Stomach (tissue), 9 donors: ENCODE measurements around the gene RBM27. TPM values are rescaled to one million over a fixed set of nuclear protein-coding genes. Genes with fewer than 3 reads are reported as not detected.
A peak's percentile ranks its signal among the peaks of the same experiment; 100 is the strongest.

Experiments used
- DNase-seq, 2 donors: peaks; one replicate each; pipeline versions ENCODE4 v3.0.0 to v3.0.0-alpha.2; 2013 to 2019
- H3K27ac ChIP-seq, 5 donors: fragments of 200-600 bp in 4 of 5; sonication (generic) in 4 of 5; one replicate each; pipeline ENCODE4 v1.5.1; 2013 to 2019; ENCODE audit warnings: mild to moderate bottlenecking in 1 of 5, moderate library complexity in 1 of 5
- H3K27me3 ChIP-seq, 3 donors: fragments of 200-600 bp; sonication (generic); one replicate each; pipeline ENCODE4 v1.5.1; 2017 to 2019; ENCODE audit warnings: mixed run types in 1 of 3
- H3K36me3 ChIP-seq, 4 donors: fragments of 200-600 bp; sonication (generic); 1 replicate in 3 of 4; 2 replicates in 1 of 4; pipeline ENCODE4 v1.5.1; 2016 to 2019
- H3K4me1 ChIP-seq, 4 donors: fragments of 200-600 bp; sonication (generic); one replicate each; pipeline ENCODE4 v1.5.1; 2016 to 2019
- H3K4me3 ChIP-seq, 4 donors: fragments of 200-600 bp; sonication (generic) in 3 of 4; one replicate each; pipeline ENCODE4 v1.5.1; 2016 to 2019; ENCODE audit warnings: mild to moderate bottlenecking in 1 of 4
- H3K9me3 ChIP-seq, 4 donors: fragments of 200-600 bp; sonication (generic); one replicate each; pipeline ENCODE4 v1.5.1; 2016 to 2019
- EP300 ChIP-seq: sonication (generic); formaldehyde crosslinking; IDR thresholded peaks from one replicate; pipeline ENCODE4 v1.6.1; 2017; ENCODE audit warnings: antibody characterized with exemption
- POLR2A ChIP-seq, 4 donors: fragments of 450-650 bp; IDR thresholded peaks; one replicate each; pipeline ENCODE4 v1.6.1; 2016; ENCODE audit warnings: antibody characterized with exemption in 4 of 4, control low read depth in 2 of 4, mild to moderate bottlenecking in 1 of 4, moderate library complexity in 1 of 4
- POLR2AphosphoS5 ChIP-seq, 3 donors: sonication (generic); formaldehyde crosslinking; IDR thresholded peaks; one replicate each; pipeline ENCODE4 v1.6.1; 2016; ENCODE audit warnings: antibody characterized with exemption in 3 of 3
- WGBS, 5 donors: extraction: QIAGEN DNeasy Blood & Tissue Kit in 3 of 5; methylation state at CpG; one replicate each; pipeline versions ENCODE4 v1.1.5 to v1.1.7; 2013 to 2018; 5-methylcytosine and 5-hydroxymethylcytosine counted together
- intact Hi-C: fragments of 100-400 bp; cut with DNase I; formaldehyde crosslinking; loops from one replicate; pipeline ENCODE4 v1.15.1; 2023; ENCODE audit warnings: low total_unique reads
- polyA plus RNA-seq, 3 donors: library from polyadenylated mRNA; stranded (reverse); fragments of 200-250 nt; gene quantifications; one replicate each; pipeline ENCODE4 v1.2.3, GENCODE V29; 2013
- total RNA-seq, 5 donors: library from RNA; depleted of rRNA; stranded (reverse); fragments of >200 nt; gene quantifications; one replicate each; pipeline versions ENCODE4 v1.1.0 to v1.2.3, GENCODE V29; 2014 to 2016
- TF ChIP-seq, protein P1 (sequence below), 7 experiments: fragments of 450-650 bp in 4 of 7; fragments of 200-600 bp in 3 of 7; sonication (generic) in 3 of 7; IDR thresholded peaks; one replicate each; pipeline ENCODE4 v1.5.1; 2016 to 2019; ENCODE audit warnings: antibody characterized with exemption in 7 of 7, control low read depth in 2 of 7, mild to moderate bottlenecking in 1 of 7
- donor health status: healthy with polysubstance abuse.
- donor health status: Bipolar disorder and iron deficiency.
- donor health status: healthy.

Gene RBM27
- total and polyA plus RNA-seq, 8 donors = 4.2 to 47.2 (median 6.9) TPM; not detected in 1

DNA sequence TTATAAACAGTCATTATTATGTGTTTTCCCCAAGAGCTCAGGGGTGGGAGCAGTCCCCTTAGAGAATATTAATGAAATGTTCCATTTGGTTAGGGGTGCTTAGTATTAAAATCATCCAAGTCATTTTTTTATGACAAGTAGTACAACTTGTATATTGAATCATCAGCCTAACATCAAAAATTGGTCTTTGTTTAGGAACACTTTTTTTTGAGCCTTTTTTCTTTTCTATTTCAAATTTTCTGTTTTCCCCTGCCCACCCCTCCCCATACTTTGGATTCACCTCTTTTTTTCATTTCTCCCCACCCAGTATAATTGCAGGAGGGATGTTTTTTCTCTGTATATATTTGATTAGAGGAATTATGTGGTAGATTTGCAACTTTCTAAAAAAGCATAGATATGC, 25.8 kb downstream of the RBM27 start:
- no peak for DNase-seq

DNA sequence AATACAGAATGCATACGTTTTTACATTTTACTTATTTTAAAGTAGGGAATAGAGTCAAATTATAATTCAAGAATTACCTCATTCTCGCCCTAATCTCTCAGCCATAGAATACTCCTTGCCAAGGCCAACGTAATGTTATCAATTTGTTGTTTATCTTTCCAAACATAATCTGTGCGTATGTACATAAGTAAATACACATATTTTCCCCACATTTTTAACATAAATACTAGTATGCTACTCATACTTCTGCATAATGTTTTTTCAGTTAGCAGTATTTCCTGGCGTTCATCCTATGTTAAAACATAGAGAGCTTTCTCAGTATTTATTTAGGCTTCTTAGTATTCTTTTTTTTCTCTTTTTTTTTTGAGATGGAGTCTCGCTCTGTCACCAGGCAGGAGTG, 28.8 kb downstream of the RBM27 start:
- intact Hi-C loops = no loop called here
- Histone ChIP-seq H3K4me1 (peaks cover 0 to 15% (median 5%) of the 10 kb centered on the region in 4 donors), H3K27ac (no peak overlapping the region), H3K9me3 (no peaks in the 10 kb centered on the region), H3K4me3 (no peak overlapping the region), H3K27me3 (no peaks in the 10 kb centered on the region), H3K36me3 (peaks cover 34 to 96% (median 90%) of the 10 kb centered on the region in 4 donors)
- WGBS, 5 donors = 38 to 66% (median 50%) methylated on average over 6 of the region's 6 CpGs
- TF ChIP-seq, protein P1, sequence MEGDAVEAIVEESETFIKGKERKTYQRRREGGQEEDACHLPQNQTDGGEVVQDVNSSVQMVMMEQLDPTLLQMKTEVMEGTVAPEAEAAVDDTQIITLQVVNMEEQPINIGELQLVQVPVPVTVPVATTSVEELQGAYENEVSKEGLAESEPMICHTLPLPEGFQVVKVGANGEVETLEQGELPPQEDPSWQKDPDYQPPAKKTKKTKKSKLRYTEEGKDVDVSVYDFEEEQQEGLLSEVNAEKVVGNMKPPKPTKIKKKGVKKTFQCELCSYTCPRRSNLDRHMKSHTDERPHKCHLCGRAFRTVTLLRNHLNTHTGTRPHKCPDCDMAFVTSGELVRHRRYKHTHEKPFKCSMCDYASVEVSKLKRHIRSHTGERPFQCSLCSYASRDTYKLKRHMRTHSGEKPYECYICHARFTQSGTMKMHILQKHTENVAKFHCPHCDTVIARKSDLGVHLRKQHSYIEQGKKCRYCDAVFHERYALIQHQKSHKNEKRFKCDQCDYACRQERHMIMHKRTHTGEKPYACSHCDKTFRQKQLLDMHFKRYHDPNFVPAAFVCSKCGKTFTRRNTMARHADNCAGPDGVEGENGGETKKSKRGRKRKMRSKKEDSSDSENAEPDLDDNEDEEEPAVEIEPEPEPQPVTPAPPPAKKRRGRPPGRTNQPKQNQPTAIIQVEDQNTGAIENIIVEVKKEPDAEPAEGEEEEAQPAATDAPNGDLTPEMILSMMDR (IDR thresholded peaks at IDR 0.05) = no peak
- no peak for TF ChIP-seq POLR2A (IDR thresholded peaks at IDR 0.05)
- TF ChIP-seq POLR2AphosphoS5 (IDR thresholded peaks at IDR 0.05) = no peak
- no peak for TF ChIP-seq EP300
- no peak for DNase-seq

More for the DNA sequence above, 25.8 kb downstream of the RBM27 start:
- Histone ChIP-seq H3K4me1 (peaks cover 0 to 15% (median 5%) of the 10 kb centered on the region in 4 donors), H3K36me3 (peaks cover 29 to 98% (median 88%) of the 10 kb centered on the region in 4 donors), H3K27me3 (no peaks in the 10 kb centered on the region), H3K9me3 (no peaks in the 10 kb centered on the region), H3K4me3 (no peak overlapping the region), H3K27ac (no peak overlapping the region)
- intact Hi-C loops = no loop called here
- TF ChIP-seq, protein P1 (IDR thresholded peaks at IDR 0.05) = no peak
- TF ChIP-seq POLR2A (IDR thresholded peaks at IDR 0.05) = no peak
- no peak for TF ChIP-seq POLR2AphosphoS5 (IDR thresholded peaks at IDR 0.05)
- no peak for TF ChIP-seq EP300

GRCh38 chr5:146233441-146233840, 30.0 kb downstream of the RBM27 start:
- no peaks in the 10 kb centered on the region for H3K9me3 ChIP-seq
- no peak overlapping the region for H3K4me3 ChIP-seq
- H3K27me3 ChIP-seq = no peaks in the 10 kb centered on the region
- H3K4me1 ChIP-seq = peaks cover 0 to 15% (median 5%) of the 10 kb centered on the region in 4 donors
- peaks cover 45 to 100% (median 96%) of the 10 kb centered on the region in 4 donors for H3K36me3 ChIP-seq
- no peak overlapping the region for H3K27ac ChIP-seq
- intact Hi-C loops = no loop called here
- WGBS, 5 donors = 61 to 84% (median 69%) methylated on average over 5 of the region's 5 CpGs
- no peak for TF ChIP-seq POLR2A (IDR thresholded peaks at IDR 0.05)
- TF ChIP-seq EP300 = no peak
- TF ChIP-seq, protein P1 (IDR thresholded peaks at IDR 0.05) = no peak
- no peak for TF ChIP-seq POLR2AphosphoS5 (IDR thresholded peaks at IDR 0.05)
- peak in 1 of 2 donors; percentile 33 for DNase-seq

GRCh38 chr5:146238973-146239372, 35.6 kb downstream of the RBM27 start:
- Histone ChIP-seq H3K36me3 (peaks cover 25 to 96% (median 75%) of the 10 kb centered on the region in 4 donors), H3K27me3 (no peaks in the 10 kb centered on the region), H3K27ac (no peak overlapping the region), H3K4me3 (no peak overlapping the region), H3K9me3 (no peaks in the 10 kb centered on the region), H3K4me1 (no peaks in the 10 kb centered on the region)
- no peak for DNase-seq
- intact Hi-C loops = no loop called here
- WGBS, 5 donors = 45 to 90% (median 88%) methylated on average over 1 of the region's 1 CpG
- no peak for TF ChIP-seq EP300
- TF ChIP-seq, protein P1 (IDR thresholded peaks at IDR 0.05) = no peak
- no peak for TF ChIP-seq POLR2AphosphoS5 (IDR thresholded peaks at IDR 0.05)
